Neutrophil (primary cell): ENCODE results near the gene PET100.
A peak's percentile ranks its signal among the peaks of the same experiment; 100 is the strongest.

Experiments
- H3K27ac ChIP-seq: fragments of 200-600 bp; sonication (generic); 2 replicates; pipeline ENCODE4 v1.5.1; 2016; ENCODE audit warnings: mild to moderate bottlenecking, moderate library complexity
- H3K27me3 ChIP-seq: fragments of 200-600 bp; sonication (generic); 2 replicates; pipeline ENCODE4 v1.6.0; 2016; ENCODE audit warnings: mild to moderate bottlenecking
- H3K36me3 ChIP-seq: fragments of 200-600 bp; sonication (generic); 2 replicates; pipeline ENCODE4 v1.5.1; 2017
- H3K4me1 ChIP-seq, 2 experiments: fragments of 200-600 bp in 1 of 2; sonication (generic) in 1 of 2; 1 replicate in 1 of 2; 2 replicates in 1 of 2; pipeline versions ENCODE4 v1.5.1 to v1.6.1; 2013 to 2016; ENCODE audit warnings: low read depth in 1 of 2, low read length in 1 of 2, mild to moderate bottlenecking in 1 of 2, moderate library complexity in 1 of 2; ENCODE audit not compliant: control insufficient read depth in 1 of 2, insufficient read depth in 1 of 2
- H3K4me3 ChIP-seq, 2 experiments: fragments of 200-600 bp in 1 of 2; sonication (generic) in 1 of 2; 1 replicate in 1 of 2; 2 replicates in 1 of 2; pipeline ENCODE4 v1.5.1; 2013 to 2016; ENCODE audit warnings: low read depth in 1 of 2, low read length in 1 of 2, mild to moderate bottlenecking in 1 of 2, moderate library complexity in 1 of 2
- H3K9me3 ChIP-seq: fragments of 200-600 bp; sonication (generic); 2 replicates; pipeline ENCODE4 v1.5.1; 2016
- CTCF ChIP-seq: fragments of 200-600 bp; sonication (generic); IDR thresholded peaks from 2 replicates; pipeline ENCODE4 v1.5.1; 2016; ENCODE audit warnings: antibody characterized with exemption

Gene PET100

GRCh38 chr19:7645163-7645562 lies 15.6 kb downstream of the PET100 start:
- no peak for TF ChIP-seq CTCF
- Histone ChIP-seq H3K36me3 (peaks cover 80% of the 10 kb centered on the region), H3K9me3 (no peaks in the 10 kb centered on the region), H3K4me3 (peak overlapping the region; percentile 28 to 51), H3K27ac (peak overlapping the region; percentile 78), H3K27me3 (no peaks in the 10 kb centered on the region), H3K4me1 (peaks cover 41 to 43% of the 10 kb centered on the region in 2 experiments)

- Histone ChIP-seq H3K9me3 (no peaks in the 10 kb centered on the region), H3K27me3 (no peaks in the 10 kb centered on the region), H3K4me3 (peak overlapping the region; percentile 28 to 51), H3K27ac (peak overlapping the region; percentile 78), H3K36me3 (peaks cover 74% of the 10 kb centered on the region), H3K4me1 (peaks cover 36 to 37% of the 10 kb centered on the region in 2 experiments)
- TF ChIP-seq CTCF, result no peak
These were observed 16.2 kb downstream of the PET100 start for GRCh38 chr19:7645656-7646425.

- H3K4me3 ChIP-seq, result peak overlapping the region in 1 of 2 experiments; percentile 51
These were observed 16.8 kb downstream of the PET100 start for GRCh38 chr19:7646426-7646700.

GRCh38 chr19:7647156-7647555 lies 17.6 kb downstream of the PET100 start:
- H3K36me3 ChIP-seq, result peaks cover 61% of the 10 kb centered on the region
- peak overlapping the region; percentile 78 for H3K27ac ChIP-seq
- H3K9me3 ChIP-seq, result no peaks in the 10 kb centered on the region
- TF ChIP-seq CTCF, result no peak
- H3K4me1 ChIP-seq, result peaks cover 40 to 42% of the 10 kb centered on the region in 2 experiments
- no peaks in the 10 kb centered on the region for H3K27me3 ChIP-seq
- H3K4me3 ChIP-seq, result no peak overlapping the region

More at GRCh38 chr19:7646426-7646700, 16.8 kb downstream of the PET100 start:
- Histone ChIP-seq H3K36me3 (peaks cover 69% of the 10 kb centered on the region), H3K9me3 (no peaks in the 10 kb centered on the region), H3K27me3 (no peaks in the 10 kb centered on the region), H3K27ac (peak overlapping the region; percentile 78), H3K4me1 (peaks cover 36% of the 10 kb centered on the region in 2 experiments)
- TF ChIP-seq CTCF, result no peak

- peak overlapping the region; percentile 78 for H3K27ac ChIP-seq
- no peak for TF ChIP-seq CTCF
- no peaks in the 10 kb centered on the region for H3K9me3 ChIP-seq
- H3K27me3 ChIP-seq, result no peaks in the 10 kb centered on the region
- no peak overlapping the region for H3K4me3 ChIP-seq
- peaks cover 49% of the 10 kb centered on the region for H3K36me3 ChIP-seq
- peaks cover 45 to 53% of the 10 kb centered on the region in 2 experiments for H3K4me1 ChIP-seq
These were observed 18.8 kb downstream of the PET100 start for GRCh38 chr19:7648265-7649014.
